Endothelial cell of umbilical vein (primary cell): ENCODE data around the gene JSRP1. TPM values are rescaled to one million over a fixed set of nuclear protein-coding genes. Genes with fewer than 3 reads are reported as not detected.

Experiments used
- BruUV-seq: library from RNA; stranded (reverse); fragments of 400-500 nt; replicated peaks from 2 replicates; lab custom pipeline; 2021; lab: Mats Ljungman, UMichigan
- CTCF ChIA-PET: fragments of 300-600, 350-600 bp; sonication (Branson Sonifier 250); formaldehyde crosslinking; loops from one replicate; lab custom pipeline; 2021; ENCODE audit warnings: antibody characterized with exemption, inconsistent platforms; lab: Charles Lee
- POLR2A ChIA-PET: fragments of 300-600, 350-600 bp; sonication (Branson Sonifier 250); formaldehyde crosslinking; loops from one replicate; lab custom pipeline; 2021; ENCODE audit warnings: antibody characterized with exemption, inconsistent platforms; lab: Charles Lee
- DNase-seq: peaks from one replicate; pipeline ENCODE4 v3.0.0-alpha.2; 2011; ENCODE audit warnings: low read depth, low spot score
- FAIRE-seq: peaks from 2 replicates; lab custom pipeline; 2011; peaks lifted over from hg19 to GRCh38; lab: Jason Lieb, UNC
- H2AFZ ChIP-seq: 2 replicates; pipeline ENCODE4 v1.6.0; 2012; ENCODE audit warnings: low read depth, low read length, control low read depth, inconsistent platforms
- H3K27ac ChIP-seq: 2 replicates; pipeline ENCODE4 v1.5.1; 2011; ENCODE audit warnings: low read depth, mild to moderate bottlenecking, control low read depth, low read length, moderate library complexity; ENCODE audit not compliant: insufficient read depth
- H3K27me3 ChIP-seq, 2 experiments: 2 replicates each; pipeline versions ENCODE4 v1.6.0 to v1.6.1; 2011; ENCODE audit warnings: low read length in 2 of 2, mixed read lengths in 1 of 2; ENCODE audit not compliant: control insufficient read depth in 2 of 2, insufficient read depth in 2 of 2
- H3K36me3 ChIP-seq, 2 experiments: 2 replicates in 1 of 2; 3 replicates in 1 of 2; pipeline ENCODE4 v1.5.1; 2011; ENCODE audit warnings: low read length in 2 of 2, mild to moderate bottlenecking in 1 of 2, moderate library complexity in 1 of 2; ENCODE audit not compliant: control insufficient read depth in 2 of 2, insufficient read depth in 2 of 2; ENCODE audit errors: extremely low read depth in 1 of 2
- H3K4me1 ChIP-seq: 3 replicates; pipeline ENCODE4 v1.5.1; 2011; ENCODE audit warnings: mild to moderate bottlenecking, low read length; ENCODE audit not compliant: control insufficient read depth, insufficient read depth; ENCODE audit errors: extremely low read depth
- H3K4me2 ChIP-seq: 2 replicates; pipeline ENCODE4 v1.6.1; 2011; ENCODE audit warnings: low read length, control low read depth, mixed read lengths; ENCODE audit not compliant: insufficient read depth
- H3K4me3 ChIP-seq, 3 experiments: fragments of 200-600 bp in 1 of 3; sonication (generic), shearing (Covaris generic) in 1 of 3; replicated peaks in 1 of 3; 2 replicates each; pipeline ENCODE4 v1.5.1; 2011 to 2016; ENCODE audit warnings: control low read depth in 3 of 3, low read length in 3 of 3, mild to moderate bottlenecking in 2 of 3, inconsistent platforms in 1 of 3, low read depth in 1 of 3, moderate library complexity in 1 of 3; ENCODE audit not compliant: insufficient read depth in 1 of 3
- H3K79me2 ChIP-seq: 2 replicates; pipeline ENCODE4 v1.6.0; 2012; ENCODE audit warnings: low read length, inconsistent platforms; ENCODE audit not compliant: control insufficient read depth, insufficient read depth
- H3K9ac ChIP-seq: replicated peaks from 2 replicates; pipeline ENCODE3; 2011; ENCODE audit warnings: low read length, control low read depth; ENCODE audit not compliant: insufficient read depth; ENCODE audit errors: extremely low read depth
- H3K9me1 ChIP-seq: replicated peaks from 3 replicates; pipeline ENCODE4 v1.6.0; 2011; ENCODE audit warnings: mild to moderate bottlenecking, low read length; ENCODE audit not compliant: control insufficient read depth, insufficient read depth; ENCODE audit errors: extremely low read depth
- H3K9me3 ChIP-seq: replicated peaks from 2 replicates; pipeline ENCODE4 v1.5.1; 2012; ENCODE audit warnings: low read length, inconsistent platforms; ENCODE audit not compliant: control insufficient read depth, insufficient read depth
- H4K20me1 ChIP-seq: replicated peaks from 2 replicates; pipeline ENCODE3; 2011; ENCODE audit warnings: mild to moderate bottlenecking, low read length; ENCODE audit not compliant: control insufficient read depth, insufficient read depth; ENCODE audit errors: extremely low read depth
- CTCF ChIP-seq, 2 donors: IDR thresholded peaks; 1 replicate in 1 of 2; 2 replicates in 1 of 2; pipeline ENCODE4 v1.5.1; 2011; ENCODE audit warnings: low read length in 2 of 2, mild to moderate bottlenecking in 2 of 2, moderate library complexity in 2 of 2, control low read depth in 1 of 2, inconsistent platforms in 1 of 2, low read depth in 1 of 2; ENCODE audit not compliant: insufficient read depth in 1 of 2; ENCODE audit errors: extremely low read depth in 1 of 2
- FOS ChIP-seq: IDR thresholded peaks from 2 replicates; pipeline ENCODE4 v1.6.1; 2011; ENCODE audit warnings: mild to moderate bottlenecking, low read length, moderate library complexity, borderline replicate concordance; ENCODE audit not compliant: insufficient read depth
- JUN ChIP-seq: IDR thresholded peaks from 2 replicates; pipeline ENCODE4 v1.6.1; 2011; ENCODE audit warnings: borderline replicate concordance, low read depth; ENCODE audit not compliant: insufficient read length, insufficient read depth
- MAX ChIP-seq: IDR thresholded peaks from 2 replicates; pipeline ENCODE4 v1.6.1; 2011; ENCODE audit not compliant: insufficient read depth, insufficient read length
- MYC ChIP-seq: IDR thresholded peaks from one replicate; pipeline ENCODE4 v1.6.1; 2011; ENCODE audit warnings: mild to moderate bottlenecking, low read depth, low read length
- dilution Hi-C: fragments of 300-500 bp; cut with MboI; formaldehyde crosslinking; loops from one replicate; pipeline ENCODE4 v1.15.0; 2019; ENCODE audit warnings: low sequenced_read_pairs; ENCODE audit not compliant: extremely low pct_ligation_motif_present
- intact Hi-C: fragments of 100-400 bp; cut with micrococcal nuclease; formaldehyde crosslinking; loops from one replicate; pipeline ENCODE4 v1.10.0; 2022
- polyA plus RNA-seq, 4 experiments: library from polyadenylated mRNA; depleted of rRNA in 3 of 4; stranded (reverse) in 3 of 4; unstranded in 1 of 4; fragments of >200 nt; gene quantifications; 2 replicates each; pipeline versions ENCODE4 v1.2.1 to v1.2.3, GENCODE V29; 2011 to 2012; ENCODE audit warnings: missing spikeins in 1 of 4
- total RNA-seq: library from RNA; stranded (reverse); gene quantifications from 2 replicates; pipeline ENCODE4 v1.2.3, GENCODE V29; 2021

The JSRP1 gene
- total and polyA plus RNA-seq, 2 donors (not counting 3 experiments of a cell fraction or from before 2014, with no cell fraction given) = not detected

- FAIRE-seq (no peak), DNase-seq (no peak)
- no TSS peak for BruUV-seq
- Histone ChIP-seq H3K4me2 (no peak overlapping the region), H3K79me2 (no peaks in the 10 kb centered on the region), H3K4me1 (peaks cover 5% of the 10 kb centered on the region), H3K9me3 (no peaks in the 10 kb centered on the region), H3K9me1 (no peaks in the 10 kb centered on the region), H4K20me1 (no peaks in the 10 kb centered on the region), H3K9ac (no peak overlapping the region), H3K27ac (no peak overlapping the region), H2AFZ (no peak overlapping the region), H3K27me3 (peaks cover 35 to 37% of the 10 kb centered on the region in 2 experiments), H3K36me3 (no peaks in the 10 kb centered on the region), H3K4me3 (no peak overlapping the region)
- dilution Hi-C loops = no loop called here
- ChIA-PET CTCF (interaction anchor here (1.5 to 2.9 kb wide), 4 partner anchors 9 to 28 kb away, joined by 3 to 14 read pairs (median 6); no protein-coding TSS in a partner anchor), POLR2A (no interaction called here)
- TF ChIP-seq FOS (no peak), JUN (no peak), MAX (no peak), MYC (no peak), CTCF (IDR thresholded peaks at IDR 0.05; ENCODE audit: extremely low read depth in 1 of 2, insufficient read depth in 1 of 2, low read depth in 1 of 2, low read length in 2 of 2) (no peak)
- intact Hi-C loops = loop anchor here (5.0 kb wide), 1 partner anchor 40 kb away; the partner anchor contains the start of genes LSM7 and SPPL2B
Observed at GRCh38 chr19:2287585-2288337, 31.5 kb upstream of the JSRP1 start.
